ENCODE data around the gene UBAP1L.

Gene UBAP1L

GRCh38 chr15:65088643-65089021 is 26.4 kb downstream of the UBAP1L start:
- H3K9me3 ChIP-seq (ENCODE audit: insufficient read depth, low read depth, low read length) = no peaks in the 10 kb centered on the region
- H3K9ac ChIP-seq (ENCODE audit: low read depth, low read length, poor library complexity, severe bottlenecking) = no peak overlapping the region
- H3K4me2 ChIP-seq (ENCODE audit: low read depth, low read length, poor library complexity, severe bottlenecking) = no peak overlapping the region
- H3K36me3 ChIP-seq (ENCODE audit: insufficient read depth, low read length) = no peaks in the 10 kb centered on the region
- no peaks in the 10 kb centered on the region for H3K27me3 ChIP-seq (ENCODE audit: insufficient read depth, low read length, poor library complexity, severe bottlenecking)
- H3K4me1 ChIP-seq (ENCODE audit: insufficient read depth, low read length, poor library complexity, severe bottlenecking) = no peaks in the 10 kb centered on the region
- H4K20me1 ChIP-seq (ENCODE audit: insufficient read depth, low read length, poor library complexity, severe bottlenecking) = no peaks in the 10 kb centered on the region
- no peak for TF ChIP-seq EZH2phosphoT487 (IDR thresholded peaks at IDR 0.05; ENCODE audit: borderline replicate concordance)
- H3F3A ChIP-seq (ENCODE audit: low read depth) = no peaks in the 10 kb centered on the region
- no peak overlapping the region for H2AFZ ChIP-seq (ENCODE audit: low read length)
- H3K9me2 ChIP-seq (replicated peaks; ENCODE audit: low read depth, low read length) = no peaks in the 10 kb centered on the region
- H3K79me2 ChIP-seq (ENCODE audit: insufficient read depth, low read length) = no peaks in the 10 kb centered on the region
- H3K4me3 ChIP-seq (ENCODE audit: low read length, poor library complexity, severe bottlenecking) = no peak overlapping the region

GRCh38 chr15:65087873-65088642 is 26.9 kb downstream of the UBAP1L start:
- no peaks in the 10 kb centered on the region for H4K20me1 ChIP-seq (ENCODE audit: insufficient read depth, low read length, poor library complexity, severe bottlenecking)
- no peak overlapping the region for H3K4me2 ChIP-seq (ENCODE audit: low read depth, low read length, poor library complexity, severe bottlenecking)
- H3K9me2 ChIP-seq (replicated peaks; ENCODE audit: low read depth, low read length) = no peaks in the 10 kb centered on the region
- H3K27me3 ChIP-seq (ENCODE audit: insufficient read depth, low read length, poor library complexity, severe bottlenecking) = no peaks in the 10 kb centered on the region
- H3K4me1 ChIP-seq (ENCODE audit: insufficient read depth, low read length, poor library complexity, severe bottlenecking) = peaks cover 1% of the 10 kb centered on the region
- no peak for TF ChIP-seq CTCF (conservative IDR thresholded peaks at IDR 0.05; ENCODE audit: low read length)
- TF ChIP-seq EZH2phosphoT487 (IDR thresholded peaks at IDR 0.05; ENCODE audit: borderline replicate concordance) = no peak
- H3K9ac ChIP-seq (ENCODE audit: low read depth, low read length, poor library complexity, severe bottlenecking) = no peak overlapping the region
- no peak overlapping the region for H2AFZ ChIP-seq (ENCODE audit: low read length)
- H3K36me3 ChIP-seq (ENCODE audit: insufficient read depth, low read length) = no peaks in the 10 kb centered on the region
- no peaks in the 10 kb centered on the region for H3F3A ChIP-seq (ENCODE audit: low read depth)
- no peaks in the 10 kb centered on the region for H3K79me2 ChIP-seq (ENCODE audit: insufficient read depth, low read length)
- H3K4me3 ChIP-seq (ENCODE audit: low read length, poor library complexity, severe bottlenecking) = no peak overlapping the region
- no peaks in the 10 kb centered on the region for H3K9me3 ChIP-seq (ENCODE audit: insufficient read depth, low read depth, low read length)

- Histone ChIP-seq H3K4me1 (ENCODE audit: insufficient read depth, low read length, poor library complexity, severe bottlenecking) (peaks cover 8% of the 10 kb centered on the region), H3K36me3 (ENCODE audit: insufficient read depth, low read length) (no peaks in the 10 kb centered on the region), H3K27me3 (ENCODE audit: insufficient read depth, low read length, poor library complexity, severe bottlenecking) (no peaks in the 10 kb centered on the region), H3K9me3 (ENCODE audit: insufficient read depth, low read depth, low read length) (no peaks in the 10 kb centered on the region), H4K20me1 (ENCODE audit: insufficient read depth, low read length, poor library complexity, severe bottlenecking) (no peaks in the 10 kb centered on the region), H3K79me2 (ENCODE audit: insufficient read depth, low read length) (no peaks in the 10 kb centered on the region), H3K9me2 (replicated peaks; ENCODE audit: low read depth, low read length) (no peaks in the 10 kb centered on the region), H3K4me2 (ENCODE audit: low read depth, low read length, poor library complexity, severe bottlenecking) (no peak overlapping the region), H3K9ac (ENCODE audit: low read depth, low read length, poor library complexity, severe bottlenecking) (no peak overlapping the region), H3K4me3 (ENCODE audit: low read length, poor library complexity, severe bottlenecking) (no peak overlapping the region), H3F3A (ENCODE audit: low read depth) (no peaks in the 10 kb centered on the region), H2AFZ (ENCODE audit: low read length) (no peak overlapping the region)
- TF ChIP-seq CTCF (conservative IDR thresholded peaks at IDR 0.05; ENCODE audit: low read length) (no peak), EZH2phosphoT487 (IDR thresholded peaks at IDR 0.05; ENCODE audit: borderline replicate concordance) (no peak)
Measured at GRCh38 chr15:65087411-65087810, 27.6 kb downstream of the UBAP1L start.

- H3K4me1 ChIP-seq (ENCODE audit: insufficient read depth, low read length, poor library complexity, severe bottlenecking) = peaks cover 15% of the 10 kb centered on the region
- no peaks in the 10 kb centered on the region for H3K79me2 ChIP-seq (ENCODE audit: insufficient read depth, low read length)
- H3K9me3 ChIP-seq (ENCODE audit: insufficient read depth, low read depth, low read length) = no peaks in the 10 kb centered on the region
- H2AFZ ChIP-seq (ENCODE audit: low read length) = no peak overlapping the region
- H3K36me3 ChIP-seq (ENCODE audit: insufficient read depth, low read length) = no peaks in the 10 kb centered on the region
- no peaks in the 10 kb centered on the region for H3K9me2 ChIP-seq (replicated peaks; ENCODE audit: low read depth, low read length)
- TF ChIP-seq EZH2phosphoT487 (IDR thresholded peaks at IDR 0.05; ENCODE audit: borderline replicate concordance) (no peak), CTCF (conservative IDR thresholded peaks at IDR 0.05; ENCODE audit: low read length) (peak; percentile 47)
- H3K4me3 ChIP-seq (ENCODE audit: low read length, poor library complexity, severe bottlenecking) = no peak overlapping the region
- no peaks in the 10 kb centered on the region for H3K27me3 ChIP-seq (ENCODE audit: insufficient read depth, low read length, poor library complexity, severe bottlenecking)
- H3K9ac ChIP-seq (ENCODE audit: low read depth, low read length, poor library complexity, severe bottlenecking) = no peak overlapping the region
- H4K20me1 ChIP-seq (ENCODE audit: insufficient read depth, low read length, poor library complexity, severe bottlenecking) = no peaks in the 10 kb centered on the region
- no peak overlapping the region for H3K4me2 ChIP-seq (ENCODE audit: low read depth, low read length, poor library complexity, severe bottlenecking)
- H3F3A ChIP-seq (ENCODE audit: low read depth) = no peaks in the 10 kb centered on the region
Measured at GRCh38 chr15:65086680-65087111, 28.3 kb downstream of the UBAP1L start.
